ENCODE results near the gene FXYD1.

The FXYD1 gene

DNA sequence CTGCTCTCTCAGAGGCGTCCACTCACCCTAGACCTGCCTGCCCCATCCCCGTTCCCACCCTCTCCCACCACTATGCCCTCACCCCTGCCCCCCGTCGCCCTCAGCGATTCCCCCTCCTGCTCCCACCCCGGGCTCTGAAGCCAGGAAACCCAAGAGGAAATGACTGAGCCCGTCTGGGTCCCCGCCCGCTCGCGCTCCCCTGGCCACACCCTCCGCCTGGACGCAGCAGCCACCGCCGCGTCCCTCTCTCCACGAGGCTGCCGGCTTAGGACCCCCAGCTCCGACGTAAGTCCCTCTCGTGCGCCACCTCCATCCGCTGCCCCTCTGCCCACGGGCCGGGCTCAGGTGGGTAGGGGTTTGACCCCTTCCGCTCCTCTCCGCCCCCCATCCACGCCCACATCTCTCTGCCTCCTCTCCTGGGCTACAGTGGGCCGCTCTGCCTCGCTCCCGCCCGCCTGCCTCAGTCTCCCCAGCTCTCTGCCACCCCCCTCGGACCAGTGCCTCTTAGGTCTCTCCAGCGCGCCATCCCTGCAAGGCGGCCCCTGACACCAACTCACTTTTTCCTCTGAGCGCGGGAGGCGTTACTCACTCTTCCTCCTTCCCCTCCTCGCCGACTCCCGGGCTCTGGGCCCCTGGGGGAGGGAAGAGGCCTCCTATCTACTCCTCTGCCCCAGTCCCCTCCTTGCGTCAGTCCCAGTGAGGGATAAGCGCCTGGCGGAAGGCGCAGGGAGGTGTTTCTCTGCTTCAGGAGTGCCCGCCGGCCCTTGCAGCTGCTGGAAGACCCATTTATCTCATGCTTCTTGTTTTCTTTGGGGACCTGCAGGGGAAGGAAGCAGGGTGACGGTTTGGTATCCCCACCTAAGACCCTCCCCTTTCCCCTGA, 16.1 kb downstream of the FXYD1 start, which contains the start of gene FXYD5:
Gene FXYD5 (plus strand): TSS at position 211 of the 882 bp plus-strand sequence. CDS start 816 bp downstream, outside the sequence.
- Histone ChIP-seq H3K27me3 (ENCODE audit: insufficient read depth, low read length, poor library complexity) (peaks cover 18% of the 10 kb centered on the region), H3K4me3 (ENCODE audit: low read depth in 1 of 2, low read length in 2 of 2) (peak within 1 kb of the TSS; percentile 86 to 93), H3K9me3 (ENCODE audit: insufficient read depth, low read length, severe bottlenecking) (no peaks in the 10 kb centered on the region), H3K4me2 (ENCODE audit: insufficient read depth, low read length) (peak within 1 kb of the TSS; percentile 91), H3K27ac (ENCODE audit: low read length) (peak within 1 kb of the TSS; percentile 78), H4K20me1 (ENCODE audit: insufficient read depth, low read length) (peaks cover 3% of the 10 kb centered on the region; the same call in 1 of the 2 replicates), H2AFZ (ENCODE audit: low read depth, low read length) (peak within 1 kb of the TSS; percentile 97), H3K36me3 (ENCODE audit: insufficient read depth, low read length) (peaks cover 27% of the 10 kb centered on the region), H3K4me1 (ENCODE audit: insufficient read depth, low read length) (peaks cover 28% of the 10 kb centered on the region), H3K79me2 (ENCODE audit: insufficient read depth, low read length) (peaks cover 12% of the 10 kb centered on the region; the same call in 1 of the 2 replicates), H3K9ac (ENCODE audit: low read depth, low read length) (peak within 1 kb of the TSS; percentile 83)
- ATAC-seq (ENCODE audit: insufficient read depth, low read depth) (peak; percentile 81), DNase-seq (peak; percentile 78)
- TF ChIP-seq, protein P1, sequence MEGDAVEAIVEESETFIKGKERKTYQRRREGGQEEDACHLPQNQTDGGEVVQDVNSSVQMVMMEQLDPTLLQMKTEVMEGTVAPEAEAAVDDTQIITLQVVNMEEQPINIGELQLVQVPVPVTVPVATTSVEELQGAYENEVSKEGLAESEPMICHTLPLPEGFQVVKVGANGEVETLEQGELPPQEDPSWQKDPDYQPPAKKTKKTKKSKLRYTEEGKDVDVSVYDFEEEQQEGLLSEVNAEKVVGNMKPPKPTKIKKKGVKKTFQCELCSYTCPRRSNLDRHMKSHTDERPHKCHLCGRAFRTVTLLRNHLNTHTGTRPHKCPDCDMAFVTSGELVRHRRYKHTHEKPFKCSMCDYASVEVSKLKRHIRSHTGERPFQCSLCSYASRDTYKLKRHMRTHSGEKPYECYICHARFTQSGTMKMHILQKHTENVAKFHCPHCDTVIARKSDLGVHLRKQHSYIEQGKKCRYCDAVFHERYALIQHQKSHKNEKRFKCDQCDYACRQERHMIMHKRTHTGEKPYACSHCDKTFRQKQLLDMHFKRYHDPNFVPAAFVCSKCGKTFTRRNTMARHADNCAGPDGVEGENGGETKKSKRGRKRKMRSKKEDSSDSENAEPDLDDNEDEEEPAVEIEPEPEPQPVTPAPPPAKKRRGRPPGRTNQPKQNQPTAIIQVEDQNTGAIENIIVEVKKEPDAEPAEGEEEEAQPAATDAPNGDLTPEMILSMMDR (IDR thresholded peaks at IDR 0.05; ENCODE audit: borderline replicate concordance, extremely low read depth, low read length, poor library complexity, severe bottlenecking), result no peak
- no peak for TF ChIP-seq EZH2 (IDR thresholded peaks at IDR 0.05; ENCODE audit: borderline replicate concordance, low read depth, low read length, severe bottlenecking)

DNA sequence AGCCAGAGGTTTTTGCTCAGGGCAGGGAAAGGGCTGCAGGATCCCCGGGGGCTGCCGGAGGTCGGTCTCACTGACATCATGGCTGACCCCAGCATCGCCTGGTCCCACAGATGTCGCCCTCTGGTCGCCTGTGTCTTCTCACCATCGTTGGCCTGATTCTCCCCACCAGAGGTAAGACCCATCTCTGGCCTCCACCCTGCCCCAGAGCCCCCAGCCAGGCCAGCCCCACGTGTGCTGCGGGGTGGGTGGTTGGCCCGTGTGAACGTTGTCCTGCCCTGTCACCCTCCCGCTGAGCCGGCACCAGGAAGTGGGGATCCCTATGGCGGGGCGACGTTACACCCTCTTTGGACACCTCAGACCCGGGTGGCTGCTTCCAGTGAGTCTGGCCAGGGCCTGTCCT, 16.8 kb downstream of the FXYD1 start:
- DNase-seq, result no peak

DNA sequence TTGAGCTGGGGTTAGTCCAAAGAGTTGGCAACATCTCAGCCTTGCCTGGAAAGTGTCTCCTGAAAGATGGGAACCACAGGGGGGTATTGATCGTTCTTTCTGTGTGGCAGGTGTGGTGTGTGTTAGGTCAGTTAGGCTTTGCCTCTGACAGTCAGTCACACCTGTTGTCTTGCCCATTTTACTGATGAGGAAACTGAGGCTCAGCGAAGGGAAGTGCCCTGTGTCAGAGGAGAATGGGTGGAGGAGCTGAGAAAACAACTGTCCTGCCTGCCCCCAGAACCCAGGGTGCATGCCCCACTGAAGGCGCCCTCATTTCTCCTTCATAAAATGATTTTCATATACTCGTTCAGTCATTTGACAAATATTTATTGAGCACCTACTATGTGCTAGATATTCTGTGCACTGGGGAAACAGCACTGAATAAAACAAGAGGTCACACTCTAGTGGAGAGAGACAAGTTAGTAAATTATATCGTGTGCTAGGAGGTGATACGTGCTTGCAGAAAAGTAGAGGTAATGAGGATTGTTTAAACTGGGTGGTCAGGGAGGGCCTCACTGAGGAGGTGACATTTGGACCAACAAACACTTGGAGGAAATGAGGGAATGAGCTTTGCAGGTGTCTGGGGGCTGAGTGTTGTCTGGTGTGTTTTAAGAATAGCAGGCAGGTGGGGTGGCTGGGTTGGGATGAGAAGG, 17.5 kb downstream of the FXYD1 start:
- Histone ChIP-seq H3K36me3 (ENCODE audit: insufficient read depth, low read length) (peaks cover 39% of the 10 kb centered on the region), H3K4me3 (ENCODE audit: low read depth in 1 of 2, low read length in 2 of 2) (peak overlapping the region in 1 of 2 experiments; percentile 93; a peak in 2 of 4 replicates), H4K20me1 (ENCODE audit: insufficient read depth, low read length) (peaks cover 3% of the 10 kb centered on the region; the same call in 1 of the 2 replicates), H3K9me3 (ENCODE audit: insufficient read depth, low read length, severe bottlenecking) (no peaks in the 10 kb centered on the region), H3K27ac (ENCODE audit: low read length) (no peak overlapping the region; the same call in 1 of the 2 replicates), H3K4me2 (ENCODE audit: insufficient read depth, low read length) (peak overlapping the region; percentile 91), H2AFZ (ENCODE audit: low read depth, low read length) (no peak overlapping the region), H3K4me1 (ENCODE audit: insufficient read depth, low read length) (peaks cover 28% of the 10 kb centered on the region), H3K79me2 (ENCODE audit: insufficient read depth, low read length) (peaks cover 12% of the 10 kb centered on the region; the same call in 1 of the 2 replicates), H3K9ac (ENCODE audit: low read depth, low read length) (peak overlapping the region; percentile 83; the same call in 1 of the 2 replicates), H3K27me3 (ENCODE audit: insufficient read depth, low read length, poor library complexity) (peaks cover 18% of the 10 kb centered on the region)
- TF ChIP-seq, protein P1 (IDR thresholded peaks at IDR 0.05; ENCODE audit: borderline replicate concordance, extremely low read depth, low read length, poor library complexity, severe bottlenecking), result no peak
- TF ChIP-seq EZH2 (IDR thresholded peaks at IDR 0.05; ENCODE audit: borderline replicate concordance, low read depth, low read length, severe bottlenecking), result no peak
- DNase-seq, result no peak
- no peak for ATAC-seq (ENCODE audit: insufficient read depth, low read depth)

More for the DNA sequence above, 16.8 kb downstream of the FXYD1 start:
- Histone ChIP-seq H4K20me1 (ENCODE audit: insufficient read depth, low read length) (peaks cover 3% of the 10 kb centered on the region; the same call in 1 of the 2 replicates), H3K4me2 (ENCODE audit: insufficient read depth, low read length) (peak overlapping the region; percentile 91), H3K9ac (ENCODE audit: low read depth, low read length) (peak overlapping the region; percentile 83), H3K27me3 (ENCODE audit: insufficient read depth, low read length, poor library complexity) (peaks cover 18% of the 10 kb centered on the region), H3K9me3 (ENCODE audit: insufficient read depth, low read length, severe bottlenecking) (no peaks in the 10 kb centered on the region), H3K36me3 (ENCODE audit: insufficient read depth, low read length) (peaks cover 32% of the 10 kb centered on the region), H3K27ac (ENCODE audit: low read length) (peak overlapping the region; percentile 78), H3K4me3 (ENCODE audit: low read depth in 1 of 2, low read length in 2 of 2) (peak overlapping the region; percentile 86 to 93), H2AFZ (ENCODE audit: low read depth, low read length) (peak overlapping the region; percentile 97), H3K79me2 (ENCODE audit: insufficient read depth, low read length) (peaks cover 12% of the 10 kb centered on the region; the same call in 1 of the 2 replicates), H3K4me1 (ENCODE audit: insufficient read depth, low read length) (peaks cover 28% of the 10 kb centered on the region)
- TF ChIP-seq, protein P1 (IDR thresholded peaks at IDR 0.05; ENCODE audit: borderline replicate concordance, extremely low read depth, low read length, poor library complexity, severe bottlenecking), result no peak
- no peak for TF ChIP-seq EZH2 (IDR thresholded peaks at IDR 0.05; ENCODE audit: borderline replicate concordance, low read depth, low read length, severe bottlenecking)
- ATAC-seq (ENCODE audit: insufficient read depth, low read depth), result 0 out of 3 replicates have a peak, but pooled peaks have one; percentile 0

Measured in DND-41 (cell line).